ENCODE data around the gene FBXL22.
A peak's percentile ranks its signal among the peaks of the same experiment; 100 is the strongest.
"Not testable (repeated sequence)": the region's sequence is repeated elsewhere in the genome, so short reads cannot be mapped to it uniquely, and the experiment has no call there.

FBXL22 gene

DNA sequence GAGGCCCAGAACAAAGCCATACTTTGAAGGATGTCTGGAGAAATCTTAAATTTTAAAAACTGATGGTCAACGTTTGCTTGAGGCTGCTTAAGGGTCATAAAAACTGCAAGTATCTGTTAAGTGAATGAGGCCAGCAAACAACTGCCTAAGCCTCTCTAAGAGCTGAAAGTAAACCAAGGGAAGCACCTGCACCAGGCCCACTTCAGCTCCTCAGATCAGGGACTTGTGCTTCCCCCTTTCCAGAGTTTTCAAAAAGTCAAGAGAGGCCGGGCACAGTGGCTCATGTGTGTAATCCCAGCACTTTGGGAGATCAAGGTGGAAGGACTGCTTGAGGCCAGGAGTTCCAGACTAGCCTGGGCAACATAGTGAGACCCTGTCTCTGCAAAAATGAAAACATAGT lies 9.1 kb downstream of the FBXL22 start:
- no peak for TF ChIP-seq PAX5 (IDR thresholded peaks at IDR 0.05; ENCODE audit: insufficient read depth, low read length, severe bottlenecking)
- no peak for TF ChIP-seq TAF1 (IDR thresholded peaks at IDR 0.05; ENCODE audit: low read depth, low read length)
- no peak for TF ChIP-seq SPI1 (IDR thresholded peaks at IDR 0.05; ENCODE audit: low read depth, low read length)
- TF ChIP-seq POLR2AphosphoS5 (IDR thresholded peaks at IDR 0.05; ENCODE audit: low read depth, low read length): no peak
- no peak for TF ChIP-seq POLR2A (IDR thresholded peaks at IDR 0.05; ENCODE audit: low read depth, low read length)
- TF ChIP-seq POU2F2 (IDR thresholded peaks at IDR 0.05; ENCODE audit: low read depth, low read length): no peak
- DNase-seq (ENCODE audit: insufficient read length, low spot score): no peak
- no peak for FAIRE-seq

GRCh38 chr15:63608989-63609388 lies 11.8 kb downstream of the FBXL22 start:
- no peak for TF ChIP-seq POLR2AphosphoS5 (IDR thresholded peaks at IDR 0.05; ENCODE audit: low read depth, low read length)
- TF ChIP-seq SPI1 (IDR thresholded peaks at IDR 0.05; ENCODE audit: low read depth, low read length): no peak
- TF ChIP-seq PAX5 (IDR thresholded peaks at IDR 0.05; ENCODE audit: insufficient read depth, low read length, severe bottlenecking): no peak
- no peak for TF ChIP-seq POLR2A (IDR thresholded peaks at IDR 0.05; ENCODE audit: low read depth, low read length)
- no peak for TF ChIP-seq POU2F2 (IDR thresholded peaks at IDR 0.05; ENCODE audit: low read depth, low read length)
- no peak for TF ChIP-seq TAF1 (IDR thresholded peaks at IDR 0.05; ENCODE audit: low read depth, low read length)
- FAIRE-seq: peak; percentile 45

GRCh38 chr15:63609448-63609847 lies 12.3 kb downstream of the FBXL22 start:
- FAIRE-seq: peak; percentile 20
- no peak for TF ChIP-seq PAX5 (IDR thresholded peaks at IDR 0.05; ENCODE audit: insufficient read depth, low read length, severe bottlenecking)
- no peak for TF ChIP-seq SPI1 (IDR thresholded peaks at IDR 0.05; ENCODE audit: low read depth, low read length)
- TF ChIP-seq POLR2AphosphoS5 (IDR thresholded peaks at IDR 0.05; ENCODE audit: low read depth, low read length): no peak
- TF ChIP-seq POLR2A (IDR thresholded peaks at IDR 0.05; ENCODE audit: low read depth, low read length): no peak
- TF ChIP-seq POU2F2 (IDR thresholded peaks at IDR 0.05; ENCODE audit: low read depth, low read length): no peak
- TF ChIP-seq TAF1 (IDR thresholded peaks at IDR 0.05; ENCODE audit: low read depth, low read length): no peak
- DNase-seq (ENCODE audit: insufficient read length, low spot score): no peak

More at GRCh38 chr15:63608989-63609388, 11.8 kb downstream of the FBXL22 start:
- no peak for DNase-seq (ENCODE audit: insufficient read length, low spot score)

GRCh38 chr15:63610209-63610841 lies 13.1 kb downstream of the FBXL22 start:
- FAIRE-seq (peak; percentile 94), DNase-seq (ENCODE audit: insufficient read length, low spot score) (peak; percentile 55)
- TF ChIP-seq POU2F2 (IDR thresholded peaks at IDR 0.05; ENCODE audit: low read depth, low read length): no peak
- TF ChIP-seq SPI1 (IDR thresholded peaks at IDR 0.05; ENCODE audit: low read depth, low read length): no peak
- no peak for TF ChIP-seq POLR2AphosphoS5 (IDR thresholded peaks at IDR 0.05; ENCODE audit: low read depth, low read length)
- TF ChIP-seq POLR2A (IDR thresholded peaks at IDR 0.05; ENCODE audit: low read depth, low read length): no peak
- no peak for TF ChIP-seq TAF1 (IDR thresholded peaks at IDR 0.05; ENCODE audit: low read depth, low read length)
- no peak for TF ChIP-seq PAX5 (IDR thresholded peaks at IDR 0.05; ENCODE audit: insufficient read depth, low read length, severe bottlenecking)

DNA sequence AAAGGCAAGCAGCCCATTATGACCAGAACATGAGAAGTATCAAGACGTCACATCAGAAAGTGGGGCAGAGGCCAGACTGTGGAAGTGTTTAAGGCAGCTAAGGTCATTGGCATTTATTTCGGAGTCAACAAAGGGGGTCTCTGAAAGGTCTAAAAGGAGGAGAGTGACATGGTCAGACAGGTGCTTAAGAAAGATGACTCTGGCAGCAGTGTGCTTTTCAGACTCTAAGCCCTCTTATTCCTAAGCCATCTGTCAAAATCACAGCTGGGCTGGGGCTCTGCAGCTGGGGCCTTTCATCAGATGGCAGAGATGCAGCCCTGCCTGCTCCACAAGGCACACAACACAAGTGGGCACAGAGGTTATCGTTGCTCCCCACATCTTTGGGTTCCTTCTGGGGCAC lies 14.0 kb downstream of the FBXL22 start:
- no peak for FAIRE-seq
- TF ChIP-seq PAX5 (IDR thresholded peaks at IDR 0.05; ENCODE audit: insufficient read depth, low read length, severe bottlenecking) (no peak), SPI1 (IDR thresholded peaks at IDR 0.05; ENCODE audit: low read depth, low read length) (no peak), POU2F2 (IDR thresholded peaks at IDR 0.05; ENCODE audit: low read depth, low read length) (no peak), POLR2AphosphoS5 (IDR thresholded peaks at IDR 0.05; ENCODE audit: low read depth, low read length) (no peak), POLR2A (IDR thresholded peaks at IDR 0.05; ENCODE audit: low read depth, low read length) (no peak), TAF1 (IDR thresholded peaks at IDR 0.05; ENCODE audit: low read depth, low read length) (no peak)

GRCh38 chr15:63612300-63612699 lies 15.1 kb downstream of the FBXL22 start:
- no peak for FAIRE-seq
- TF ChIP-seq TAF1 (IDR thresholded peaks at IDR 0.05; ENCODE audit: low read depth, low read length) (no peak), POU2F2 (IDR thresholded peaks at IDR 0.05; ENCODE audit: low read depth, low read length) (no peak), PAX5 (IDR thresholded peaks at IDR 0.05; ENCODE audit: insufficient read depth, low read length, severe bottlenecking) (no peak), SPI1 (IDR thresholded peaks at IDR 0.05; ENCODE audit: low read depth, low read length) (no peak), POLR2A (IDR thresholded peaks at IDR 0.05; ENCODE audit: low read depth, low read length) (no peak), POLR2AphosphoS5 (IDR thresholded peaks at IDR 0.05; ENCODE audit: low read depth, low read length) (no peak)

More for the DNA sequence above, 14.0 kb downstream of the FBXL22 start:
- no peak for DNase-seq (ENCODE audit: insufficient read length, low spot score)

GRCh38 chr15:63615935-63616334 lies 18.7 kb downstream of the FBXL22 start:
- DNase-seq (ENCODE audit: insufficient read length, low spot score) (no peak), FAIRE-seq (no peak)
- no peak for TF ChIP-seq TAF1 (IDR thresholded peaks at IDR 0.05; ENCODE audit: low read depth, low read length)
- TF ChIP-seq POLR2AphosphoS5 (IDR thresholded peaks at IDR 0.05; ENCODE audit: low read depth, low read length): no peak
- TF ChIP-seq POU2F2 (IDR thresholded peaks at IDR 0.05; ENCODE audit: low read depth, low read length): no peak
- TF ChIP-seq POLR2A (IDR thresholded peaks at IDR 0.05; ENCODE audit: low read depth, low read length): no peak
- TF ChIP-seq PAX5 (IDR thresholded peaks at IDR 0.05; ENCODE audit: insufficient read depth, low read length, severe bottlenecking): no peak
- no peak for TF ChIP-seq SPI1 (IDR thresholded peaks at IDR 0.05; ENCODE audit: low read depth, low read length)

More at GRCh38 chr15:63612300-63612699, 15.1 kb downstream of the FBXL22 start:
- DNase-seq (ENCODE audit: insufficient read length, low spot score): no peak

- FAIRE-seq; DNase-seq (ENCODE audit: insufficient read length, low spot score): not testable (repeated sequence)
Observed at GRCh38 chr15:63617147-63617546, 20.0 kb downstream of the FBXL22 start.

DNA sequence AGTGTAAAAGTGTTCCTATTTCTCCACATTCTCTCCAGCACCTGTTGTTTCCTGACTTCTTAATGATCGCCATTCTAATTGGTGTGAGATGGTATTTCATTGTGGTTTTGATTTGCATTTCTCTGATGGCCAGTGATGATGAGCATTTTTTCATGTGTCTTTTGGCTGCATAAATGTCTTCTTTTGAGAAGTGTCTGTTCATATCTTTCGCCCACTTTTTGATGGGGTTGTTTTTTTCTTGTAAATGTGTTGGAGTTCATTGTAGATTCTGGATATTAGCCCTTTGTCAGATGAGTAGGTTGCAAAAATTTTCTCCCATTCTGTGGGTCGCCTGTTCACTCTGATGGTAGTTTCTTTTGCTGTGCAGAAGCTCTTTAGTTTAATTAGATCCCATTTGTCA lies 20.4 kb downstream of the FBXL22 start:
- FAIRE-seq; DNase-seq (ENCODE audit: insufficient read length, low spot score): not testable (repeated sequence)

GRCh38 chr15:63620760-63621159 lies 23.6 kb downstream of the FBXL22 start:
- not testable (repeated sequence) for DNase-seq (ENCODE audit: insufficient read length, low spot score); FAIRE-seq

Data from GM12891 (cell line).